Measurements from ENCODE around the gene ATG4D. TPM values are rescaled to one million over a fixed set of nuclear protein-coding genes. Genes with fewer than 3 reads are reported as not detected.

Gene ATG4D
- total and polyA plus RNA-seq, 10 of the 15 experiments (the other 5 are each of a cell fraction or from before 2014, with no cell fraction given) = 0.39 to 28.7 (median 13.4) TPM

DNA sequence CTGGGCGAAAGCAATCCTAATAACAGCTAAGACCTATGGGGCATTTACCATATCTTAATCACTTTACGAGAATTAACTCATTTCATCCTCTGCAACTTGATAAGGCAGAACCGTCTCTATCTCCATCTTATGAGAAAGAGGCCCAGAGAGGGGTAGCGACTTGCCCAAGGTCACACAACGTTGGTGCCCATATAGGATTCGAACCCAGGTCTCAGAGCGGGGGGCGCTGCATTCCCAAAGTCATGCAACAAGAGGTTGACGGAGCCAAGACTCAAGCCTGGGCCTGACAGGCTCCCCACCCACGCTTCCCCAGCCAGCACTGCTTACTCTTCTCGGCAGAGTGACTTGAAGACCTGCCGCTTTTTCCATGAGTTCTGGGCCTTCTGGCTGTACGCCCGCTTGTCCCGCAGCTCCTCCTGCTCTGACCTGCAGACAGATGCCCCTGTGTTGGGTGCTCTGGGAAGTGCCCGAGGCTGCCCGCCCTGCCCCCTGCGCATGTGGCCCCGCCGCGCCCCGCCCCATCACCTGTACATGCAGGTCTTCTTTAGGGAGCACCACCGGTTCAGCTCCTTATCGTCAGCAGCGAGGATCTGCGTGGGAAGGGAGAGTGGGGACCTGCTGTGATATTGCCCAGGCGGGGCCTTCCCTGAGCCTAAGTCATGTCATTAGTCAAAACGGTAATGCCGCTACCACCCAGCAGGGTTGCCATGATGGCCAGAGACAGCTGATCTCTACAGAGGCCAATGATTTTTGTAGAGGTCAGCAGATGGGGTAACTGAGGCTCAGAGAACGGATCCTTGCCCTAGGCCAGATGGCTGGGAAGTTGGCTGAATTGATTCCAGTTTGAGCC lies 11.3 kb downstream of the ATG4D start:
- intact Hi-C loops (cut with micrococcal nuclease; ENCODE audit: unreplicated experiment) = no loop called here
- SMC1A ChIA-PET (ENCODE audit: uncharacterized antibody, unreplicated experiment) = interaction anchor here (1.1 kb wide), 1 partner anchor 9 kb away, joined by 3 read pairs; no protein-coding TSS in a partner anchor

More for the DNA sequence above, 11.3 kb downstream of the ATG4D start:
- ChIA-PET POLR2A (interaction anchor here (0.5 to 0.6 kb wide), 2 partner anchors 20 to 92 kb away, joined by 4 to 5 read pairs; no protein-coding TSS in a partner anchor), RAD21 (ENCODE audit: unreplicated experiment) (interaction anchor here (1.1 to 1.9 kb wide), 2 partner anchors 11 to 145 kb away, joined by 3 to 8 read pairs; partner anchors contain the start of gene KRI1), CTCF (interaction anchor here (1.2 to 1.7 kb wide), 6 partner anchors 13 to 145 kb away, joined by 3 to 5 read pairs (median 4); no protein-coding TSS in a partner anchor)
- peaks cover 27 to 31% of the 10 kb centered on the region in 2 experiments for H3K36me3 ChIP-seq (ENCODE audit: control insufficient read depth in 2 of 2, insufficient read depth in 2 of 2, low read length in 1 of 2)
- TF ChIP-seq POLR2AphosphoS5 (IDR thresholded peaks at IDR 0.05; ENCODE audit: low read length) = no peak
- no peak for TF ChIP-seq ETV6 (conservative IDR thresholded peaks at IDR 0.05 in 1 of 2, IDR thresholded peaks at IDR 0.05 in 1 of 2; ENCODE audit: borderline replicate concordance in 1 of 2, low read depth in 1 of 2)
- TF ChIP-seq EP300 (IDR thresholded peaks at IDR 0.05; ENCODE audit: borderline replicate concordance in 1 of 2, control insufficient read depth in 1 of 2, low read depth in 2 of 2, low read length in 2 of 2) = no peak
- TF ChIP-seq ZNF687 (IDR thresholded peaks at IDR 0.05) = no peak
- TF ChIP-seq CHD4 (IDR thresholded peaks at IDR 0.05) = no peak
- no peak for TF ChIP-seq KAT2A (conservative IDR thresholded peaks at IDR 0.05; ENCODE audit: control insufficient read depth, low read depth, low read length)
- no peak for TF ChIP-seq ZBED1 (IDR thresholded peaks at IDR 0.05; ENCODE audit: borderline replicate concordance)
- TF ChIP-seq PAX8 (IDR thresholded peaks at IDR 0.05) = no peak
- no peak for TF ChIP-seq ZNF384 (IDR thresholded peaks at IDR 0.05; ENCODE audit: borderline replicate concordance, low read depth, low read length)
- H2AFZ ChIP-seq (ENCODE audit: control insufficient read depth, low read depth, low read length) = no peak overlapping the region
- no peak overlapping the region for H3K4me3 ChIP-seq
- no peaks in the 10 kb centered on the region; the same call in 1 of the 2 replicates for H3K79me2 ChIP-seq (ENCODE audit: control insufficient read depth, insufficient read depth, low read length)
- no peaks in the 10 kb centered on the region for H3K27me3 ChIP-seq (replicated peaks in 1 of 2; ENCODE audit: control insufficient read depth in 2 of 2, insufficient read depth in 2 of 2, low read length in 1 of 2)
- 88% methylated on average over 29 of the region's 30 CpGs for WGBS (ENCODE audit: insufficient coverage, insufficient replicate concordance, low lambda C conversion rate, missing lambda C conversion rate)
- H3K4me1 ChIP-seq (ENCODE audit: control insufficient read depth, insufficient read depth, low read length) = peaks cover 42% of the 10 kb centered on the region
- peak overlapping the region; percentile 65 for H3K27ac ChIP-seq (ENCODE audit: control insufficient read depth, insufficient read depth)
- ATAC-seq = no peak
- H3K4me2 ChIP-seq (ENCODE audit: control insufficient read depth, insufficient read depth) = no peak overlapping the region
- no peaks in the 10 kb centered on the region for H4K20me1 ChIP-seq (ENCODE audit: control insufficient read depth, insufficient read depth)
- no TSS peak for BruUV-seq (replicated peaks)
- H3K9me3 ChIP-seq (replicated peaks; ENCODE audit: control insufficient read depth, insufficient read depth, low read length) = no peaks in the 10 kb centered on the region; the same call in 2 of the 3 replicates
- in situ Hi-C loops (cut with MboI) = no loop called here
- no peak for DNase-seq (ENCODE audit: low read depth, low spot score)
- no peak overlapping the region for H3K9ac ChIP-seq (ENCODE audit: control insufficient read depth, insufficient read depth, low read length)
- FAIRE-seq = no peak

All from GM12878 (cell line).